Keratinocyte (primary cell): Measurements from ENCODE around the gene CALR3. TPM values are rescaled to one million over a fixed set of nuclear protein-coding genes. Genes with fewer than 3 reads are reported as not detected.
"Not testable (repeated sequence)": the region's sequence is repeated elsewhere in the genome, so short reads cannot be mapped to it uniquely, and the experiment has no call there.

ENCODE experiments used
- DNase-seq: peaks from one replicate; pipeline ENCODE4 v3.0.0-alpha.2; 2011; ENCODE audit warnings: low read depth, missing footprints, low spot score
- FAIRE-seq: peaks from 2 replicates; lab custom pipeline; 2011; peaks lifted over from hg19 to GRCh38; lab: Jason Lieb, UNC
- H2AFZ ChIP-seq: 2 replicates; pipeline ENCODE4 v1.6.0; 2012; ENCODE audit warnings: low read length, control low read depth, inconsistent platforms; ENCODE audit not compliant: control insufficient read depth
- H3K27ac ChIP-seq: 2 replicates; pipeline ENCODE4 v1.5.1; 2011; ENCODE audit warnings: low read length; ENCODE audit not compliant: control insufficient read depth, insufficient read depth
- H3K27me3 ChIP-seq: 3 replicates; pipeline ENCODE4 v1.6.0; 2011; ENCODE audit warnings: low read length; ENCODE audit not compliant: control insufficient read depth, insufficient read depth; ENCODE audit errors: extremely low read depth
- H3K36me3 ChIP-seq, 2 experiments: 2 replicates in 1 of 2; 3 replicates in 1 of 2; pipeline ENCODE4 v1.5.1; 2011; ENCODE audit warnings: low read length in 2 of 2, mild to moderate bottlenecking in 1 of 2; ENCODE audit not compliant: control insufficient read depth in 2 of 2, insufficient read depth in 2 of 2; ENCODE audit errors: extremely low read depth in 1 of 2
- H3K4me1 ChIP-seq: 3 replicates; pipeline ENCODE4 v1.5.1; 2011; ENCODE audit warnings: low read length; ENCODE audit not compliant: control insufficient read depth, insufficient read depth; ENCODE audit errors: extremely low read depth
- H3K4me2 ChIP-seq: 3 replicates; pipeline ENCODE4 v1.6.0; 2011; ENCODE audit warnings: low read depth, low read length; ENCODE audit not compliant: control insufficient read depth, insufficient read depth; ENCODE audit errors: extremely low read depth
- H3K4me3 ChIP-seq, 3 experiments: fragments of 200-600 bp in 1 of 3; sonication (generic) in 1 of 3; 2 replicates in 2 of 3; 3 replicates in 1 of 3; pipeline ENCODE4 v1.5.1; 2011 to 2016; ENCODE audit warnings: low read length in 3 of 3, mild to moderate bottlenecking in 3 of 3, control low read depth in 2 of 3, inconsistent platforms in 1 of 3, low read depth in 1 of 3, mixed read lengths in 1 of 3, mixed run types in 1 of 3, moderate library complexity in 1 of 3; ENCODE audit not compliant: control insufficient read depth in 2 of 3, insufficient read depth in 2 of 3; ENCODE audit errors: extremely low read depth in 1 of 3
- H3K79me2 ChIP-seq: 2 replicates; pipeline ENCODE4 v1.6.0; 2012; ENCODE audit warnings: low read length; ENCODE audit not compliant: control insufficient read depth, insufficient read depth
- H3K9ac ChIP-seq: 3 replicates; pipeline ENCODE4 v1.6.0; 2011; ENCODE audit warnings: low read length; ENCODE audit not compliant: control insufficient read depth, insufficient read depth; ENCODE audit errors: extremely low read depth
- H3K9me1 ChIP-seq: 3 replicates; pipeline ENCODE4 v1.6.0; 2011; ENCODE audit warnings: low read length; ENCODE audit not compliant: control insufficient read depth, insufficient read depth; ENCODE audit errors: extremely low read depth
- H3K9me3 ChIP-seq: 2 replicates; pipeline ENCODE4 v1.5.1; 2012; ENCODE audit warnings: low read depth, low read length; ENCODE audit not compliant: control insufficient read depth
- H4K20me1 ChIP-seq: 3 replicates; pipeline ENCODE4 v1.6.0; 2011; ENCODE audit warnings: low read length; ENCODE audit not compliant: control insufficient read depth, insufficient read depth; ENCODE audit errors: extremely low read depth
- CTCF ChIP-seq, 3 experiments: IDR thresholded peaks in 1 of 3; conservative IDR thresholded peaks in 1 of 3; optimal IDR thresholded peaks in 1 of 3; 2 replicates in 2 of 3; 3 replicates in 1 of 3; pipeline versions ENCODE3 to v1.5.1; 2011; ENCODE audit warnings: low read length in 3 of 3, mild to moderate bottlenecking in 3 of 3, moderate library complexity in 2 of 3, control low read depth in 1 of 3, inconsistent platforms in 1 of 3; ENCODE audit not compliant: insufficient read depth in 2 of 3; ENCODE audit errors: extremely low read depth in 1 of 3
- EZH2 ChIP-seq: IDR thresholded peaks from one replicate; pipeline ENCODE4 v1.6.1; 2012; ENCODE audit warnings: inconsistent platforms, mild to moderate bottlenecking, low read length, moderate library complexity
- dilution Hi-C: fragments of 300-500 bp; cut with MboI; formaldehyde crosslinking; loops from one replicate; pipeline ENCODE4 v1.7.0; 2020; ENCODE audit warnings: low sequenced_read_pairs; ENCODE audit not compliant: extremely low pct_ligation_motif_present
- polyA minus RNA-seq, 3 experiments: library from RNA; depleted of rRNA, polyadenylated mRNA; stranded (reverse); fragments of >200 nt; gene quantifications; 1 replicate in 1 of 3; 2 replicates in 1 of 3; 3 replicates in 1 of 3; pipeline ENCODE4 v1.2.3, GENCODE V29; 2011
- polyA plus RNA-seq, 5 experiments: library from polyadenylated mRNA; depleted of rRNA in 3 of 5; stranded (reverse) in 3 of 5; stranded (forward) in 1 of 5; unstranded in 1 of 5; fragments of >200 nt; gene quantifications; 1 replicate in 1 of 5; 2 replicates in 3 of 5; 3 replicates in 1 of 5; pipeline versions ENCODE4 v1.2.1 to v1.2.3, GENCODE V29; 2011 to 2012; ENCODE audit warnings: missing spikeins in 2 of 5, low read depth in 1 of 5, low replicate concordance in 1 of 5

Gene CALR3
- polyA plus RNA-seq (0.04 to 0.05 TPM in 2 of 3 replicates, not detected in the other), polyA minus RNA-seq (0.74 TPM in 1 of 3 replicates, not detected in the others)
- polyA plus RNA-seq (2011; ENCODE audit: low read depth): 0.61 TPM
- polyA plus RNA-seq (2011; cell fraction: cytosol; rRNA removed): not detected in 2 replicates
- 0.15 TPM in 1 of 2 replicates, not detected in the other for polyA plus RNA-seq (2011; cell fraction: nucleus; rRNA removed)
- 0.20 TPM in 1 of 2 replicates, not detected in the other for polyA plus RNA-seq (2012; ENCODE audit: low replicate concordance)
- polyA minus RNA-seq (2011; cell fraction: cytosol; rRNA and poly(A)+ RNA removed): not detected
- not detected in 2 replicates for polyA minus RNA-seq (2011; cell fraction: nucleus; rRNA and poly(A)+ RNA removed)

GRCh38 chr19:16495982-16496612 lies at the start of gene CALR3, which contains the start of gene C19orf44:
TSS of gene CALR3 (minus strand) at chr19:16496167. CDS start at chr19:16496129, 38 bp downstream.
TSS of gene C19orf44 (plus strand) at chr19:16496394. CDS start at chr19:16500793, 4,399 bp downstream.
- H3K27me3 ChIP-seq: no peaks in the 10 kb centered on the region
- H4K20me1 ChIP-seq: no peaks in the 10 kb centered on the region
- peak within 1 kb of the TSS; percentile 87 for H3K4me2 ChIP-seq
- H2AFZ ChIP-seq: peak within 1 kb of the TSS; percentile 97
- H3K36me3 ChIP-seq: peaks cover 0 to 4% of the 10 kb centered on the region in 2 experiments
- H3K27ac ChIP-seq: peak within 1 kb of the TSS; percentile 66
- H3K9ac ChIP-seq: peak within 1 kb of the TSS; percentile 67
- dilution Hi-C loops: no loop called here
- no peaks in the 10 kb centered on the region for H3K9me3 ChIP-seq
- peaks cover 5% of the 10 kb centered on the region for H3K4me1 ChIP-seq
- FAIRE-seq: peak; percentile 49
- peak; percentile 84 for DNase-seq
- H3K9me1 ChIP-seq: no peaks in the 10 kb centered on the region
- H3K79me2 ChIP-seq: peaks cover 13% of the 10 kb centered on the region
- peak within 1 kb of the TSS; percentile 68 to 92 (median 84) for H3K4me3 ChIP-seq
- peak in 1 of 3 experiments; percentile 22 for TF ChIP-seq CTCF (optimal IDR thresholded peaks at IDR 0.05 in 1 of 3, IDR thresholded peaks at IDR 0.05 in 1 of 3, conservative IDR thresholded peaks at IDR 0.05 in 1 of 3; ENCODE audit: extremely low read depth in 1 of 3, insufficient read depth in 2 of 3, low read length in 3 of 3)
- no peak for TF ChIP-seq EZH2

GRCh38 chr19:16544473-16545231 lies 48.7 kb upstream of the CALR3 start:
- peaks cover 9% of the 10 kb centered on the region for H4K20me1 ChIP-seq
- no peaks in the 10 kb centered on the region for H3K9me1 ChIP-seq
- H3K4me1 ChIP-seq: peaks cover 27% of the 10 kb centered on the region
- H3K27ac ChIP-seq: no peak overlapping the region
- DNase-seq (no peak), FAIRE-seq (no peak)
- H3K9ac ChIP-seq: no peak overlapping the region
- no peaks in the 10 kb centered on the region for H3K9me3 ChIP-seq
- no peak overlapping the region for H3K4me3 ChIP-seq
- no peaks in the 10 kb centered on the region for H3K27me3 ChIP-seq
- H2AFZ ChIP-seq: no peak overlapping the region
- no peak overlapping the region for H3K4me2 ChIP-seq
- H3K36me3 ChIP-seq: peaks cover 2 to 16% of the 10 kb centered on the region in 2 experiments
- TF ChIP-seq EZH2: no peak
- TF ChIP-seq CTCF (optimal IDR thresholded peaks at IDR 0.05 in 1 of 3, IDR thresholded peaks at IDR 0.05 in 1 of 3, conservative IDR thresholded peaks at IDR 0.05 in 1 of 3; ENCODE audit: extremely low read depth in 1 of 3, insufficient read depth in 2 of 3, low read length in 3 of 3): no peak
- H3K79me2 ChIP-seq: peaks cover 45% of the 10 kb centered on the region
- dilution Hi-C loops: no loop called here

GRCh38 chr19:16543734-16544133 lies 47.8 kb upstream of the CALR3 start:
- H3K36me3 ChIP-seq: peaks cover 6 to 20% of the 10 kb centered on the region in 2 experiments
- dilution Hi-C loops, H3K9me3 ChIP-seq, H3K9me1 ChIP-seq, H3K27ac ChIP-seq, H2AFZ ChIP-seq, FAIRE-seq, H3K27me3 ChIP-seq, DNase-seq: not testable (repeated sequence)
- H4K20me1 ChIP-seq: peaks cover 14% of the 10 kb centered on the region
- peak overlapping the region in 1 of 3 experiments; percentile 78 for H3K4me3 ChIP-seq
- peak overlapping the region; percentile 94 for H3K9ac ChIP-seq
- H3K79me2 ChIP-seq: peaks cover 52% of the 10 kb centered on the region
- peak overlapping the region; percentile 70 for H3K4me2 ChIP-seq
- peaks cover 18% of the 10 kb centered on the region for H3K4me1 ChIP-seq
